ENCODE results near the gene SENP6.

GRCh38 chr6:75743971-75744370 lies 142.3 kb downstream of the SENP6 start:
- no peak for TF ChIP-seq EZH2phosphoT487 (IDR thresholded peaks at IDR 0.05; ENCODE audit: low read depth, severe bottlenecking, unreplicated experiment)
- TF ChIP-seq, protein P1, sequence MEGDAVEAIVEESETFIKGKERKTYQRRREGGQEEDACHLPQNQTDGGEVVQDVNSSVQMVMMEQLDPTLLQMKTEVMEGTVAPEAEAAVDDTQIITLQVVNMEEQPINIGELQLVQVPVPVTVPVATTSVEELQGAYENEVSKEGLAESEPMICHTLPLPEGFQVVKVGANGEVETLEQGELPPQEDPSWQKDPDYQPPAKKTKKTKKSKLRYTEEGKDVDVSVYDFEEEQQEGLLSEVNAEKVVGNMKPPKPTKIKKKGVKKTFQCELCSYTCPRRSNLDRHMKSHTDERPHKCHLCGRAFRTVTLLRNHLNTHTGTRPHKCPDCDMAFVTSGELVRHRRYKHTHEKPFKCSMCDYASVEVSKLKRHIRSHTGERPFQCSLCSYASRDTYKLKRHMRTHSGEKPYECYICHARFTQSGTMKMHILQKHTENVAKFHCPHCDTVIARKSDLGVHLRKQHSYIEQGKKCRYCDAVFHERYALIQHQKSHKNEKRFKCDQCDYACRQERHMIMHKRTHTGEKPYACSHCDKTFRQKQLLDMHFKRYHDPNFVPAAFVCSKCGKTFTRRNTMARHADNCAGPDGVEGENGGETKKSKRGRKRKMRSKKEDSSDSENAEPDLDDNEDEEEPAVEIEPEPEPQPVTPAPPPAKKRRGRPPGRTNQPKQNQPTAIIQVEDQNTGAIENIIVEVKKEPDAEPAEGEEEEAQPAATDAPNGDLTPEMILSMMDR (IDR thresholded peaks at IDR 0.05; ENCODE audit: poor library complexity): no peak

Measured in hepatocyte (in vitro differentiated cells).